IPS-11a (cell line): ENCODE data around the gene SMYD2.

Experiments used
- H3K4me3 ChIP-seq: one replicate; pipeline ENCODE4 v1.5.1; 2013; ENCODE audit warnings: low read depth, low read length, control low read depth

The SMYD2 gene

DNA sequence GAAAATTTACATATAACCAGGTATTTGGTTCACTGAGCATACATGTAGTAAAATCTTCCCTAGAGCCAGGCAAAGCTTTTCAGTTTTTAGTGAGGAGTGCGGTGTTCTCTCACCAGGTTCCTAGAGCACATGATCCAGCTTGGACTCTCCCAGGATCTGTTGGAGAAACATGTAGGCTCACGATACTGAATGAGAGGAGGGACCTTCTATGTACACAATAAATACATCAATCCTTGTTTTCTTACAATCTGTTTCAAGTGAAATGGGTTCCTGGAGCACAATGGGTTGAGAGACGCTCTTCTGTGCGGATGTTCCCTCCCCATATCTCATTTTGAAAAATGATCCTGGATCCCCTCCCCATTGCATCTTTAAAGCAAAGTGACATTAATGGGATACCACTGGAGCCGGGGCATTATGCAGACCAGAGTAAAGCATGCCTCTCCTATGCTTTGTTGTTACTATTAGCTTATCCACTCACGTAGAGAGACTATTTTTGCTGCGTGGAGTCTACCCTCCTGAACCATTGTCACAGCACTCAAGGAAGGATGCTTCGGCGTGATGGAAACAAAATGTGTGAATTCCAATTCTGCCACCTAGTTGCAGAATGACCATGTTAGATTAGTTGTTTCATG, 19.3 kb downstream of the SMYD2 start:
- no peak overlapping the region for H3K4me3 ChIP-seq

DNA sequence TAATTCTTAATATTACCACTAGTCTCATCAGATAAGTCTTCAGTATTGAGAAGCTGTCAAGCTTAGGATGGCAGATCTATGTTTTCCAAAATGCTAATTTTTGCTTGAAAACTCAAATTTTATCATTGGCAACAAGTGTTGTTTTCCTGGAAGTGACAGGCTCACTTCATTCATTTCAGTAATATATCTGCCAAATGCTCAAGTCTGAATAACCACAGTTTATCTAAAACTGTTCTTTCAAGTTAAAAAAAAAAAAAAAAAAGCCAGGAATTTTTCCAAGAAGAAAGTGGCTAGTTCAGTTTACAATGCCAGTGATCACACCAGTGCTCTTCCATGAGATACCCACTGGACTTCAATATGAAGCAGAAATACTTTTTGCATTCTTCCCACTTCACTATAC, 20.6 kb downstream of the SMYD2 start:
- no peak overlapping the region for H3K4me3 ChIP-seq

- no peak overlapping the region for H3K4me3 ChIP-seq
Observed at GRCh38 chr1:214303141-214303930, 22.4 kb downstream of the SMYD2 start.

DNA sequence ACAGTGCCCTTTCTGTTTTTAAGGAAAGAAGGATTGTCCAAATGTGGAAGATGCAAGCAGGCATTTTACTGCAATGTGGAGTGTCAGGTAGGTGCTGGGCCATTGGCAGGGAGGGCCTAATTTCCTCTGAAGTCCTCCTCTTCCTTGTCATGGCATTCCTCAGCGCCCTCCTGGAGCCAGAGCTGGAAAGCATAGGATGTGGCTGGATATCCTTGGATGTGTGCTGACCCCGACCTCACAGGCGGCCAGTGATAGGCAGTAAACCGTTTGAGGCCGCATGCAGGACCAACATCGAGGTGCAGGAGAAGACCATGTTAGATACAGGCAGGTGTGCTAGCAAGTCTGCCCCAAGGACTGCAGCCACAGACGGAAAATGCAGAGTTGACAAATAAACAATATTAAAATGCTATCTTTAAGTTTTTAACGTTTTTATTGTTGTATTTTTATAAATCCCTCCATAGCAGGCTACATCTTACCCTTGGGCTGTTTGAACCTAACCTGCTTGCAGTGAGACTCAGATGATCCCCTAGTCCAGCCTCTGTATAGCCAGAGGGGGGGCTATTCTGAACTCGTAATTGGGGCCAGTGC, 24.3 kb downstream of the SMYD2 start:
- no peak overlapping the region for H3K4me3 ChIP-seq

- H3K4me3 ChIP-seq: no peak overlapping the region
Observed at GRCh38 chr1:214306269-214306668, 25.3 kb downstream of the SMYD2 start.

GRCh38 chr1:214310010-214310409, 29.1 kb downstream of the SMYD2 start:
- H3K4me3 ChIP-seq: no peak overlapping the region

DNA sequence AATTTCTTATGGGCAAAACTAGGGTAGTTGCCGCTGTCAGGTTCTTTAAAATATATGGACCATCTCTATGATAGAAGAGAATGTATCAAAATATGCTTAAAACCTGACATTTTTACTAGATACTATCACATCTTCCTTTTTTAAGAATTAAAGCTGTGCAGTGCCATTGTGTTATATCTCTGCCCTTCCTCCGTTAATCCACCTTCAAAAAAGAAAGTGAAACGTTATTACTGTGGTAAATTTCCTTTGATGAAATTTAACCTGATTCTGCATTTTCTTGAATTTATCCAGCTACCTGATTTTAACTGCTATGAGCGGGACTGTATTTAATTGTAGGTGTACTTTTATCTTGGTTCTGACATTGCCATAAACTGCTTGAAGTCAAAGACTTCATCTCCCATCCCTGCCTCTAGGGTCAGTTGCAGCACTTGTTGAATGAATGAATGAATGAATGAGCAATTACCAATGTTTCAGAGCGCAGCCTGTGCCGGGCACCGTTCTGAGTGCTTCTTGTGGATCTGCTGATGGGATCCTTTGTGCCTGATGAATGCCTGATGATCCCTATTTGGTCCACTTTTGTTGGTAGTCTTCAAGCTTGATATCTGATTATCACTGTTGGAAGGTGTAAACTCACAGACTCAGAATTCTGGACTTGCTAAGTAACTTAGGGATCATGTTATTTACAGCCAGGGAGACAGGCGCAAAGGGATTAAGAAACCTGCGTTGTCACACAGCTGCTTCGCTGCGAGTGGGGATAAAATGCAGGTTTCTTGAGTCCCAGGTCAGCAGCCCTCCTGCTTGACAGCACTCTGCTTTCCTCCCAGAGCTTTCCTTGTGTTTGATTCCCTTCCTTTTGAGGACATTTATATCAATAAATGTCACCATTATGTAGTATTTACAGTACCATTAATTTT, 30.1 kb downstream of the SMYD2 start:
- H3K4me3 ChIP-seq: no peak overlapping the region

DNA sequence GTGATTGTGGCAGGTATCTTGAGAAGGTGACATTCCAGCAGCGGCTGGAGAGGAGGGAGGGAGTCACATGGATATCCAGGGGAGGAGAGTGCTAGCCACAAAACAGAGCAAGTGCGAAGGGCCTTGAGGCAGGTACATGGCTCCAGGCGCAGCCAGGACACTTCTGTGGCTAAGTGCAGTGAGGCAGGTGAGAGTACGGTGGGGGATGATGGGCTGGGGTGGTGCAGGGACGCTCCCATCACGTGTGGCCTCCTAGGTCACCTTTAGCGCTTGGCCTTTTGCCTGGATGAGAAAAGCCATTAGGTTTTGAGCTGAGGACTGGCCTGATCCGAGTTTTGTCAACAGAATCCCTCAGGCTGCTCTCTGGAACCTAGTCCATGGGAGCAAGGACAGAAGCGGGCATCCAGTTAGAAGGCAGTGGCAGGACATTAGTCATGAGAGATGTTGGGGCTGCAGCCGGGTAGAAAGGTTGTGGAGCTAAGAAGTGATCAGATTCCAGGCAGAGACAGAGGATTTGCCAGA, 31.6 kb downstream of the SMYD2 start:
- H3K4me3 ChIP-seq: no peak overlapping the region

- H3K4me3 ChIP-seq: no peak overlapping the region
Observed at GRCh38 chr1:214314178-214314843, 33.4 kb downstream of the SMYD2 start.

DNA sequence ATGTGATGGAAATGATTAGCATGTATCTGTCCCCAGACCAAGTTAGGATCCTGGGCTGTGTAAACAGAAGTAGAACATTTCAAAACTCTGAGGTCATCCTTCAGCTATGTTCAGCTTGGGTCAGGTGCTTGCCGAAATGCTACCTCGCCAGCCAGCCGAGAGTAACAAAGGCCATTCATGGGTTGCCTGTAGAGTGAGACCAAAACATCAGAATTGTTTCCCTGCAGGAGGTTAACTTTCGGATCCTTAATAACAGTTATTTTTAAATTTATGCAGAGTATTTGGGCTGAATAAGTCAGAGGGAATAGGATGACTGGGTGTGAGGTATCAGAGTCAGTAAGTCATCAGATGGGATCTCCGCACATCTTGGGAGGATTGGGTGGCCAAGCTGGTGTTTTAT, 35.6 kb downstream of the SMYD2 start:
- H3K4me3 ChIP-seq: no peak overlapping the region

- no peak overlapping the region for H3K4me3 ChIP-seq
Observed at GRCh38 chr1:214317300-214317699, 36.3 kb downstream of the SMYD2 start.

DNA sequence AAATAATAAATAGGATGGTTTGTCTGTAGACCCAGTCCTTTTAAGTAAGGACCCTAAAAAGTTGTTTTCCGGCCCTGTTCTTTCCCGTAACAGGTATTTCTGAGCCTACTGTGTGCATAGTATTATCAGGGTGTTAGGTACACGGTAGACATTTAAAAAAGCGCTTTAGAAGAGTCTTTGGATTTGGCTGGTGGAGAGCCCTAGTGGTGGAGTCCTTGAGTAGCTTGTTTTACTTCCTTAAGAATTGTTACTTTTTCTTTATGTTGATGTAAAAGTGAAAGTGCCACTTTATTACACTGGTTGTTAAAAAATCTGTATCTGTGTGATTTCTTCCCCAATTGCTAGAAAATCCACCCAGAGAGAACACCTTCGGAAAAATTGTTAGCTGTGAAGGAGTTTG, 36.8 kb downstream of the SMYD2 start:
- H3K4me3 ChIP-seq: no peak overlapping the region

GRCh38 chr1:214318356-214318755, 37.4 kb downstream of the SMYD2 start:
- no peak overlapping the region for H3K4me3 ChIP-seq

GRCh38 chr1:214318956-214319736, 38.2 kb downstream of the SMYD2 start:
- no peak overlapping the region for H3K4me3 ChIP-seq

- no peak overlapping the region for H3K4me3 ChIP-seq
Observed at GRCh38 chr1:214319938-214320337, 39.0 kb downstream of the SMYD2 start.

DNA sequence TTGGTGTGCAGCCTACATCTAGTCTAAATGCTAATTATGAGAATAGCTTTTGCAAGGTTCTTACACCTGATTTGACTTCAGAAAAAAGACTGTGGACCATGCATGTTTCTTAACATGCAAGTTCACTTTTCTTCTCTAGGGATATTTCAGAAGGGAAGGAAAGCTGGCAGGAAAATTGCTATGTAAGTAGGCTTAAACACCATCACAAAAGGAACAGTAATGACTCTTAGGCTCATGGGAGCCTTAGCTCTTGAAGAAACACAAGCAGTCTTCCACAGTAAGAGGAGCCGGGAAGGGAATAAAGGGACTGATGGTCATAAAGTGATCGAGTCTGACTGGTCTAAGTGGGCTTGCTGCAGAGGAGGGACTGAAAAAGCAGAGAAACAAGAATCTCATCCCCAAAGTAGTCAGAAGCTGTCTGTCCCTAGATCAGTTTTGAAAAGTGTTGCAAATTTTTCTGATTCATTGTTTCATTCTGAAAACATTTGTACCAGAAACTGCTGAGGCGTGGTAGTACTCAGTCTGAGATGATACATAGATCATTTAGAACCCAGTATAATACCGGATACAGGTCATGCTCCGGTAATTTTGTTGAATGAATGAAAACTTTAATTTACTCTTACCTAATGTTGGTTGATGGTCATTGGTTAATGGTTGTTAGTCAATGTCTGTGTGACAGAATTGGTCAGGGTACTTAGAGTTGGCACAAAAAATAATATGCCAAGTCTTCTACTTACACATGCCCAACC, 40.9 kb downstream of the SMYD2 start:
- no peak overlapping the region for H3K4me3 ChIP-seq

- no peak overlapping the region for H3K4me3 ChIP-seq
Observed at GRCh38 chr1:214324896-214325800, 44.2 kb downstream of the SMYD2 start.

- H3K4me3 ChIP-seq: no peak overlapping the region
Observed at GRCh38 chr1:214326406-214326805, 45.4 kb downstream of the SMYD2 start.
